NCI-H2029 treated with DMSO at 0.1 percent for 48 hours (cell line): ENCODE data around the gene IFNK.

Experiments used
- DNase-seq: peaks from one replicate; lab custom pipeline; 2025; lab: John Stamatoyannopoulos, UW

Gene IFNK

GRCh38 chr9:27538647-27539046, 14.6 kb downstream of the IFNK start:
- no peak for DNase-seq

- DNase-seq, result no peak
Measured at GRCh38 chr9:27539479-27540441, 15.7 kb downstream of the IFNK start.

DNA sequence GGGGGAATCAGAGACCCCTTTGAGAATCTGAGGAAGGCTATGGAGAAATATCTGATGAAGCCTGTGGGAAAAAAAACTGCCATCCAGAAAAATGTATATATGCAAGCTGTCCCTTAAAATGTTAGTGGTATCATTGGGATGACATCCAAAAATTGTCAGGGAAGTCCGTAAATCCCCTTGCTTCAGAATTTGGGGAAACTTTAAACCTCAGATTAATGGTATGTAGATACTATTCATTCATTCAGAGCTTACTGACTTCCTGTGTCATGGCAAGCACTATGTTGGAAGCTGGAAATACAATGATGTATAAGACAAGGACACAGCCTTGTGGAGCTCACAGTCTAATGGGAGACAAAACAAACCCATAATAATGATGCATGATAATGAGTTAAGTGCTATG, 16.4 kb downstream of the IFNK start:
- DNase-seq, result no peak

DNA sequence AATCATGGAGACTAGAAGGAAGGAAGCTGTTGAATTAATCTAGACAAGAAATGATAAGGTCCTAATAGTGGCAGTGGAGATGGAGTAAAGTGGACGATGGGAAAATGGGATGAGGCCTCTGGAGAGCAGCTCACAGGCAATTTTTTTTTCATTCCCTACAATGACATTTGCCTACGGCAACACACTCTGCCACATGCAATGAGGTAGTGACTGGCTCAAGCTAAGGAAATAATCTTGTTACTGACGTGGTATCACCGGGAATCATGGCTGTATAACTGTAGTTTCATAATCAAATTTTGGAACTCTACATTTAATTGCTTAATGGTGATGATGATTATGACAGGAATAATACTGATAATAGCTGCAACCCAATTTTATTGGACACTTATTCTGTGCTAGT, 17.6 kb downstream of the IFNK start:
- no peak for DNase-seq

- no peak for DNase-seq
Measured at GRCh38 chr9:27542508-27542907, 18.4 kb downstream of the IFNK start.

GRCh38 chr9:27545471-27545870, 21.4 kb downstream of the IFNK start:
- DNase-seq, result no peak

- DNase-seq, result no peak
Measured at GRCh38 chr9:27548055-27548741, 24.1 kb downstream of the IFNK start.

- no peak for DNase-seq
Measured at GRCh38 chr9:27549196-27549755, 25.2 kb downstream of the IFNK start.

- no peak for DNase-seq
Measured at GRCh38 chr9:27554712-27555111, 30.6 kb downstream of the IFNK start.

- no peak for DNase-seq
Measured at GRCh38 chr9:27556470-27556869, 32.4 kb downstream of the IFNK start.

DNA sequence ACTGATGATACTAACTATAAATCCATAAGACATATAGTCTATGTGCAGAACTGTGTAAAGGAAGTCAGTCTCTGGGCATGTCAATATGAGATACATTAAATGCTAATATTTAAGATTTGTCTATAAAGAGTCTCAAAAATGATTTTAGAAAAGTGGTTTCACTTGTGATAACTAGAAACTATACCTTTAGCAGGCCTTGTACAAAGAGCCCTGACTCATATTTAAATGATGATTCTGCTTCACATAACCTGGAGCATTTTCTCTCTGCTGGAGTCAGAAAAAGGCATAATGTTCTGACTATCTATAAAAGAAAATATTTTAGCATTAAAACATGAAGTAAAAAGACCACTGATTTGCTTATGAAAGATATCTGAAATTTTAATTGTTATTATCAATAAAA, 34.2 kb downstream of the IFNK start:
- no peak for DNase-seq

DNA sequence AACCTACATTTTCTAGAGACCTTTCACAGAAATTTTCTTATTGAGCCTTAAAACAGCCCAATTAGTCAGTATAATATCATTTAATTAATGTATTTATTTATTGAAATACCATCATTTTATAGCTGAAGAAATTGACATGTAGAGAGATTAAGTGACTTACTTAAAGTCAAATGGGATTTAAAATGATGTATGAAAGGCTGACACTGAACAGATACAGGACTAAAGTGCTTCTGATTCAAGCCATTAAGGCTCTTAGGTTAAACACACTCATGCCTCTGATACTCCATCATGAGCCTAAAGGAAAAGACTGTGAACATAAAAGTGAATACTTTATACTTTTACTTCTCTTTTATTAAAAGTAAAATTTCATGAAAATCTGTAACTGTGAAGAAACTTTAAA, 36.4 kb downstream of the IFNK start:
- DNase-seq, result no peak

DNA sequence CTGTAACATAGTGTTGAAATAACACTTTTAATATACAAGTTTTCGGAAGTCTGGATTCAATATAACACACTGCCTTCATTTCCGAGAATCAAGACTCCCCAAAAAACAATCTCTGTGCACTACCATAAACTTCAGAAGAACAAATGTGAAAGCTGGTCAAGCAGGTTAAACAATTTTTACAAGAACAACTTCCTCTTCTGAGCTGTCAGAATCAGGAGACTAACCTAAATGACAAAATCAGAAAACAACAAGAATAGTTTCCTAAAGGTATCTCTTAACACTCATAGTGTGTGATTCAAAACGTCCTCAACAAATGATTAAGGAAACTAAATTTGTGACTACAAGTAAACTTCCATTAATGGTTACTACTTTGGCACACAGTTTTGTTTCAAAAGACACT, 37.6 kb downstream of the IFNK start:
- DNase-seq, result no peak

DNA sequence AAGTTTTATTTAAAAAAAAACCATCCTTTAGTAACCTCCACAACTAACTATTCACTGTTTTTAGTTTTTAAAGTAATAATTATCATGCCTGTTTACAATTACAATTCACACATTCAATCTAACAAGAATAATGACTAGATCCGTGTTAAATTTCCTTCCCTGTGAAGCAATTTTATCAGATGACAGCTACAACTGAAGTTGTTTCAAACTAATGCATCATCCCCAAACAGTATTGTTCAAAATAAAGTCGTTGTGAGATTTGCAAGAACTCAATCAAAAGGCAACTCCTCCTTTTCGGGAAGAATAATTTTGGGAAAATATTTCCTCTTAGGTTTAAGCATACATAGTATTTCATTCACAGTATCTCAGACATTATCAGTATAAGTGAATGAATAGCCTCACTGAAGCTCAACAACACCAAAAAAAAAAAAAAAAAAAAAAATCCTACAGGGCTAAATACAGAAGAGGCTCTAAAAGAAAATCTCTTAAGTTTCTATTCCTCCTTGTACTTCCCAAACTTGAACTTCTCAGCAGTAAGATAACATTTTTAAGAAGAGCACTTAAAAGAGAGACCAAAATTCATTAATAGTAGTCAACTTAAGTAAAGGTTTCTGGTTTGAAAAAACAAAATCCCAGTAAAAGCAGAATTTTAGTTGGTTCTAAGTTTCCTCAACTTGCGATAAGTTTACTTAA, 39.8 kb downstream of the IFNK start:
- DNase-seq, result no peak

GRCh38 chr9:27564670-27565069, 40.6 kb downstream of the IFNK start:
- DNase-seq, result no peak

DNA sequence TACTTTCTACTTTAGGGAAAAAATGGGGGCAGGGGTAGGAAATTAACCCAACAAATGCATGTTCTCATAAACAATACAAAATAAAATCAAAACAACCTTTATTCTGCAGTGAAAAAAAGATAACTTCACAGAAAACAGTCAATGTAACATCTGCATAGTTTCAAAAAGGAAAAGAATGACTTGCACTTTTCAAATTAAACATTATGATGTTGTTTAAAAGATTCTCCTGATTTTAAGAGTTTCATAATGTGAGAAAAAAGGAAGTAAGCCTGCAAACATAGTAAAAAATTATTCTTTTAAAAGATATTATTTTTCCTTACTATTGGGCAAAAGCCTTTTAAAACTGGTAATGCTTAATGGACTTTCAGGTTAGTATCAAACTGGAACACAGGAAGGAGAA, 41.6 kb downstream of the IFNK start:
- DNase-seq, result no peak

DNA sequence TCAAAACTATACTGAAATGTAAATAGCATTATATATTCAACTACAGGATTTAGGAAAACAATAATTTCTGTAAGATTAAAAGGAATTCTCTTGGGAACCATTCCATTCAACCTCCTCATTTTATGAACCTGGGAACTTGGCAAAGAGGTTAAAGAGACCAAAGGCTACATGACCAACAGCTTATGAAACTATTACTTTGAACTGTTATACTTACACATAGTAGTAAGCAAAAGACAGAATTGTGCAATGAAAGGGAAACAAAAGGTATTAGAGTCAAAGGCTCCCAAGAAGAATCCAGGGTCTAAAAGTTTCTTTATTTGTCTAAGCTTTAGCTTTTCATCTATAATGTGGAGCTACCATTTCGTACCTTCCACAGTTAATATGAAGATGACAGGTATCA, 42.0 kb downstream of the IFNK start:
- no peak for DNase-seq

DNA sequence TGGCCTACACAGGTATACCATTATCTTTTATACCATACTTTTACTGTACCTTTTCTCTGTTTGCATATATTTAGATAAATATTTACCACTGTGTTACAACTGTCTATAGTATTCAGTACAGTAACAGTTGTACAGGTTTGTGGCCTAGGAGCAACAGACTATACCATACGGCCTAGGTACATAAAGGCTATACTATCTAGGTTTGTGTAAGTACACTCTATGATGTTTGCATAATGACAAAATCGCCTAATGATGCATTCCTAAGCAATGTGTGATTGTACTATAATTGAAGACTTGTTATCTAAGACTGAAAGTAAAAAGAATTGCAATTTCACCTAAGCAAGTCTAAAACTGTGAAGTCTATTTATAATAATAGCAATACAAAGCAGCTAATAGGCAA, 45.3 kb downstream of the IFNK start:
- no peak for DNase-seq

DNA sequence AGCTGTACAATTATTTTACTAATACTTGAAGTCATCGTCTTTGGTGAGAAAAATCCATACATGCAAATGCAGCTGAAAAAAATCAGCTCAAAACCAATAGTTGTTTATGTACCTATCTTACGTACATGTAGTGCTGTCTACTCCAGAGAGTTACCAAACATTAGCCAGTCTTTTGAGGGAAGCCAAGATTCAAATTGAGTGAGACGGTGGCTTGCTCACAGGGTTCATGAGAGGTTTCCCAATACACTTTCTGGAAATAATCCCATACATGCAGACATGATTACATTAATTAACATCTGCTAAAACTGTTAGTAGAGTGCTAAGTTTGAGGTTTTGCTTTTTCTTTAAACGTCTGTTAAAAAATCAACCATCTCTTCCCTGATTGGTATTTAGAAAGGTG, 46.9 kb downstream of the IFNK start:
- no peak for DNase-seq

DNA sequence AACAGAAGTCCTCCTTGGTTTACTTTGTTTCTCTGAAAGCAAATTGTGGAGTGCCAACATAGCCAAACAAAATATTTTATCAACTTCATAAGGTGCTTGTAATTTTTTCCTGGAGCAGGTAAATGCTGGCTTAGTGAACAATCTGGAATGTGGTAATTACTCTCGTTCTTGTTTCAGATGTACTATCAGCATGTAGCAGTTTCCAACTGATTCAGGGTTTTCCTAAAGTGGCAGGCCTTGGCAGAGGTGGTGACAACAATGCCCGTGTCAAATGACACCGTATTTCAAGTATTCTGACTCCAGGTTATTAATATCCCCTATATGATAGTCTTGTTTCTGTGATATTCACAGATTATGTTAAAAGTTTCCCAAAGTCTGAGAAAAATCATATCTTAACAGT, 48.0 kb downstream of the IFNK start:
- no peak for DNase-seq

DNA sequence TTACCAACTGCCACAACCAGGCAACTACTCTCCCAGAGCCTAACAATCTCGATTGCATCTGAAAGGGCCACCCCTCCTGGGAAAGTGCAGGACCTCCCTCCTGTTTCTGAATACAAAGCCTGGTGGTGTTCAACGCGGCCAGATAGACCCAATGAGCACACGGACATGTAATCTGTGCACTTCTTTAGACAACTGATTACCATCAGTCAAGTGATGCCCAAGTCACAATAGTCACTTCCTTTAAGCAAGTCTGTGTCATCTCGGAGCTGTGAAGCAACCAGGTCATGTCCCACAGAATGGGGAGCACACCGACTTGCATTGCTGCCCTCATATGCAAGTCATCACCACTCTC, 48.5 kb downstream of the IFNK start:
- DNase-seq, result no peak

DNA sequence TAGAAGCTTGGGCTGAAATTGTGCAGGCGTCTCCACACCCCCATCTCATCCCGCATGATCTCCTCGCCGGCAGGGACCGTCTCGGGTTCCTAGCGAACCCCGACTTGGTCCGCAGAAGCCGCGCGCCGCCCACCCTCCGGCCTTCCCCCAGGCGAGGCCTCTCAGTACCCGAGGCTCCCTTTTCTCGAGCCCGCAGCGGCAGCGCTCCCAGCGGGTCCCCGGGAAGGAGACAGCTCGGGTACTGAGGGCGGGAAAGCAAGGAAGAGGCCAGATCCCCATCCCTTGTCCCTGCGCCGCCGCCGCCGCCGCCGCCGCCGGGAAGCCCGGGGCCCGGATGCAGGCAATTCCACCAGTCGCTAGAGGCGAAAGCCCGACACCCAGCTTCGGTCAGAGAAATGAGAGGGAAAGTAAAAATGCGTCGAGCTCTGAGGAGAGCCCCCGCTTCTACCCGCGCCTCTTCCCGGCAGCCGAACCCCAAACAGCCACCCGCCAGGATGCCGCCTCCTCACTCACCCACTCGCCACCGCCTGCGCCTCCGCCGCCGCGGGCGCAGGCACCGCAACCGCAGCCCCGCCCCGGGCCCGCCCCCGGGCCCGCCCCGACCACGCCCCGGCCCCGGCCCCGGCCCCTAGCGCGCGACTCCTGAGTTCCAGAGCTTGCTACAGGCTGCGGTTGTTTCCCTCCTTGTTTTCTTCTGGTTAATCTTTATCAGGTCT, 49.0 kb downstream of the IFNK start, which contains the start of gene C9orf72:
C9orf72 (minus strand) TSS at position 564 of the 716 bp plus-strand sequence. CDS start 6,361 bp downstream, outside the sequence.
- DNase-seq, result no peak
